Keratinocyte (primary cell): ENCODE data around the gene KIZ. TPM values are rescaled to one million over a fixed set of nuclear protein-coding genes. Genes with fewer than 3 reads are reported as not detected.

ENCODE experiments used
- DNase-seq: peaks from one replicate; pipeline ENCODE4 v3.0.0-alpha.2; 2011; ENCODE audit warnings: low read depth, missing footprints, low spot score
- FAIRE-seq: peaks from 2 replicates; lab custom pipeline; 2011; peaks lifted over from hg19 to GRCh38; lab: Jason Lieb, UNC
- H2AFZ ChIP-seq: 2 replicates; pipeline ENCODE4 v1.6.0; 2012; ENCODE audit warnings: low read length, control low read depth, inconsistent platforms; ENCODE audit not compliant: control insufficient read depth
- H3K27ac ChIP-seq: 2 replicates; pipeline ENCODE4 v1.5.1; 2011; ENCODE audit warnings: low read length; ENCODE audit not compliant: control insufficient read depth, insufficient read depth
- H3K27me3 ChIP-seq: 3 replicates; pipeline ENCODE4 v1.6.0; 2011; ENCODE audit warnings: low read length; ENCODE audit not compliant: control insufficient read depth, insufficient read depth; ENCODE audit errors: extremely low read depth
- H3K36me3 ChIP-seq, 2 experiments: 2 replicates in 1 of 2; 3 replicates in 1 of 2; pipeline ENCODE4 v1.5.1; 2011; ENCODE audit warnings: low read length in 2 of 2, mild to moderate bottlenecking in 1 of 2; ENCODE audit not compliant: control insufficient read depth in 2 of 2, insufficient read depth in 2 of 2; ENCODE audit errors: extremely low read depth in 1 of 2
- H3K4me1 ChIP-seq: 3 replicates; pipeline ENCODE4 v1.5.1; 2011; ENCODE audit warnings: low read length; ENCODE audit not compliant: control insufficient read depth, insufficient read depth; ENCODE audit errors: extremely low read depth
- H3K4me2 ChIP-seq: 3 replicates; pipeline ENCODE4 v1.6.0; 2011; ENCODE audit warnings: low read depth, low read length; ENCODE audit not compliant: control insufficient read depth, insufficient read depth; ENCODE audit errors: extremely low read depth
- H3K4me3 ChIP-seq, 3 experiments: fragments of 200-600 bp in 1 of 3; sonication (generic) in 1 of 3; 2 replicates in 2 of 3; 3 replicates in 1 of 3; pipeline ENCODE4 v1.5.1; 2011 to 2016; ENCODE audit warnings: low read length in 3 of 3, mild to moderate bottlenecking in 3 of 3, control low read depth in 2 of 3, inconsistent platforms in 1 of 3, low read depth in 1 of 3, mixed read lengths in 1 of 3, mixed run types in 1 of 3, moderate library complexity in 1 of 3; ENCODE audit not compliant: control insufficient read depth in 2 of 3, insufficient read depth in 2 of 3; ENCODE audit errors: extremely low read depth in 1 of 3
- H3K79me2 ChIP-seq: 2 replicates; pipeline ENCODE4 v1.6.0; 2012; ENCODE audit warnings: low read length; ENCODE audit not compliant: control insufficient read depth, insufficient read depth
- H3K9ac ChIP-seq: 3 replicates; pipeline ENCODE4 v1.6.0; 2011; ENCODE audit warnings: low read length; ENCODE audit not compliant: control insufficient read depth, insufficient read depth; ENCODE audit errors: extremely low read depth
- H3K9me1 ChIP-seq: 3 replicates; pipeline ENCODE4 v1.6.0; 2011; ENCODE audit warnings: low read length; ENCODE audit not compliant: control insufficient read depth, insufficient read depth; ENCODE audit errors: extremely low read depth
- H3K9me3 ChIP-seq: 2 replicates; pipeline ENCODE4 v1.5.1; 2012; ENCODE audit warnings: low read depth, low read length; ENCODE audit not compliant: control insufficient read depth
- H4K20me1 ChIP-seq: 3 replicates; pipeline ENCODE4 v1.6.0; 2011; ENCODE audit warnings: low read length; ENCODE audit not compliant: control insufficient read depth, insufficient read depth; ENCODE audit errors: extremely low read depth
- EZH2 ChIP-seq: IDR thresholded peaks from one replicate; pipeline ENCODE4 v1.6.1; 2012; ENCODE audit warnings: inconsistent platforms, mild to moderate bottlenecking, low read length, moderate library complexity
- dilution Hi-C: fragments of 300-500 bp; cut with MboI; formaldehyde crosslinking; loops from one replicate; pipeline ENCODE4 v1.7.0; 2020; ENCODE audit warnings: low sequenced_read_pairs; ENCODE audit not compliant: extremely low pct_ligation_motif_present
- polyA plus RNA-seq, 5 experiments: library from polyadenylated mRNA; depleted of rRNA in 3 of 5; stranded (reverse) in 3 of 5; stranded (forward) in 1 of 5; unstranded in 1 of 5; fragments of >200 nt; gene quantifications; 1 replicate in 1 of 5; 2 replicates in 3 of 5; 3 replicates in 1 of 5; pipeline versions ENCODE4 v1.2.1 to v1.2.3, GENCODE V29; 2011 to 2012; ENCODE audit warnings: missing spikeins in 2 of 5, low read depth in 1 of 5, low replicate concordance in 1 of 5
- TF ChIP-seq, protein P1 (sequence below), 3 experiments: IDR thresholded peaks in 1 of 3; conservative IDR thresholded peaks in 1 of 3; optimal IDR thresholded peaks in 1 of 3; 2 replicates in 2 of 3; 3 replicates in 1 of 3; pipeline versions ENCODE3 to v1.5.1; 2011; ENCODE audit warnings: low read length in 3 of 3, mild to moderate bottlenecking in 3 of 3, moderate library complexity in 2 of 3, control low read depth in 1 of 3, inconsistent platforms in 1 of 3; ENCODE audit not compliant: insufficient read depth in 2 of 3; ENCODE audit errors: extremely low read depth in 1 of 3

KIZ gene
- polyA plus RNA-seq, 1 donor (not counting 4 experiments of a cell fraction or from before 2014, with no cell fraction given) = 21.3 TPM

DNA sequence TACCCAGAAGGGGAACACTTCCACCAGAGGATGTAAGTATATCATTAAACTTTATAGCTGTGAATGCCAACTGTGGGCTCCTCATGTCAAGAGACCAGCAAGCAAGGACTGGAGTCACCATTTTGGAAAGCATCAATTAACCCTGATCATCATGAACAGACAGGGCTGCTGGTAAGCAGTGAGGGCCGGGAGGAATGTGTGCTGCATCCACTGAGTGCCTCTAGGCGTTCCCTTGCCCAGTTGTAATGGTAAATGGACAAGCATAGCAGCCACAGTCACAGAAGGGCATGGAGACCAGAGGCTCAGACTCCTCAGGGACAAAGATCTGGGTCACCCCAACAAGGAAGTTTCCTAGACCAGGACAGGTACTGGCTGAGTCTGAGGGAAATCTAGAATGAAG, 43.3 kb upstream of the KIZ start:
- DNase-seq (no peak), FAIRE-seq (no peak)
- Histone ChIP-seq H4K20me1 (no peaks in the 10 kb centered on the region), H3K9ac (no peak overlapping the region), H3K36me3 (no peaks in the 10 kb centered on the region), H2AFZ (no peak overlapping the region), H3K9me1 (no peaks in the 10 kb centered on the region), H3K9me3 (no peaks in the 10 kb centered on the region), H3K4me2 (no peak overlapping the region), H3K4me1 (no peaks in the 10 kb centered on the region), H3K4me3 (no peak overlapping the region), H3K27me3 (no peaks in the 10 kb centered on the region), H3K27ac (no peak overlapping the region), H3K79me2 (no peaks in the 10 kb centered on the region)
- TF ChIP-seq EZH2 = no peak
- TF ChIP-seq, protein P1, sequence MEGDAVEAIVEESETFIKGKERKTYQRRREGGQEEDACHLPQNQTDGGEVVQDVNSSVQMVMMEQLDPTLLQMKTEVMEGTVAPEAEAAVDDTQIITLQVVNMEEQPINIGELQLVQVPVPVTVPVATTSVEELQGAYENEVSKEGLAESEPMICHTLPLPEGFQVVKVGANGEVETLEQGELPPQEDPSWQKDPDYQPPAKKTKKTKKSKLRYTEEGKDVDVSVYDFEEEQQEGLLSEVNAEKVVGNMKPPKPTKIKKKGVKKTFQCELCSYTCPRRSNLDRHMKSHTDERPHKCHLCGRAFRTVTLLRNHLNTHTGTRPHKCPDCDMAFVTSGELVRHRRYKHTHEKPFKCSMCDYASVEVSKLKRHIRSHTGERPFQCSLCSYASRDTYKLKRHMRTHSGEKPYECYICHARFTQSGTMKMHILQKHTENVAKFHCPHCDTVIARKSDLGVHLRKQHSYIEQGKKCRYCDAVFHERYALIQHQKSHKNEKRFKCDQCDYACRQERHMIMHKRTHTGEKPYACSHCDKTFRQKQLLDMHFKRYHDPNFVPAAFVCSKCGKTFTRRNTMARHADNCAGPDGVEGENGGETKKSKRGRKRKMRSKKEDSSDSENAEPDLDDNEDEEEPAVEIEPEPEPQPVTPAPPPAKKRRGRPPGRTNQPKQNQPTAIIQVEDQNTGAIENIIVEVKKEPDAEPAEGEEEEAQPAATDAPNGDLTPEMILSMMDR (optimal IDR thresholded peaks at IDR 0.05 in 1 of 3, IDR thresholded peaks at IDR 0.05 in 1 of 3, conservative IDR thresholded peaks at IDR 0.05 in 1 of 3; ENCODE audit: extremely low read depth in 1 of 3, insufficient read depth in 2 of 3, low read length in 3 of 3) = no peak
- dilution Hi-C loops = no loop called here

DNA sequence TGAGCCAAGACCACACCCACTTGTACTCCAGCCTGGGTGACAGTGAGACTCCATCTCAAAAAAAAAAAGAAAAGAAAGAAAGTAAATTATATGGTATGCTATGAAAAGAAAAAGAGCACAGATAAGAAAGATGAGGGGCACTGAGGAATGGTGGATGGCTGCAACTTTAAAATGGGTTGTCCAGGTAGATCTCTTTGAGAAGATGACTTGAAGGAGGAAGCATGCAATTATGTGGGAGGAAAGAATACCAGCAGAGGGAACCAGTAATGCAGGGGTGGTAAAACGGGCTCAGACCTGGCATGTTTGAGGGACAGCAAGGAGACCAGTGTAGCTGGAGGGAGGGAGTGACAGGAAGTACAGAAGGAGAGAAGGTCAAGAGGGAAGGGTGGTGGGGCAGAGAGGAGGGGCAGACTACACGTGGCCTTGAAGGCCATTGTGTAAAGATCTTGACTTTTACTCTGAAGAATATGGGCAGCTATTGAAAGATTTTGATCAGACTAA, 42.0 kb upstream of the KIZ start:
- no peaks in the 10 kb centered on the region for H4K20me1 ChIP-seq
- dilution Hi-C loops = no loop called here
- H3K9ac ChIP-seq = no peak overlapping the region
- no peaks in the 10 kb centered on the region for H3K36me3 ChIP-seq
- FAIRE-seq (no peak), DNase-seq (no peak)
- no peaks in the 10 kb centered on the region for H3K79me2 ChIP-seq
- no peak for TF ChIP-seq EZH2
- TF ChIP-seq, protein P1 (optimal IDR thresholded peaks at IDR 0.05 in 1 of 3, IDR thresholded peaks at IDR 0.05 in 1 of 3, conservative IDR thresholded peaks at IDR 0.05 in 1 of 3; ENCODE audit: extremely low read depth in 1 of 3, insufficient read depth in 2 of 3, low read length in 3 of 3) = peak in 1 of 3 experiments; percentile 1
- H3K27me3 ChIP-seq = no peaks in the 10 kb centered on the region
- H3K9me1 ChIP-seq = no peaks in the 10 kb centered on the region
- no peaks in the 10 kb centered on the region for H3K4me1 ChIP-seq
- H3K4me3 ChIP-seq = no peak overlapping the region
- no peak overlapping the region for H3K4me2 ChIP-seq
- H3K27ac ChIP-seq = no peak overlapping the region
- H3K9me3 ChIP-seq = no peaks in the 10 kb centered on the region
- no peak overlapping the region for H2AFZ ChIP-seq
